ENCODE results near the gene AXDND1. TPM values are rescaled to one million over a fixed set of nuclear protein-coding genes. Genes with fewer than 3 reads are reported as not detected.

Gene AXDND1
- polyA plus RNA-seq, 3 donors: 0.09 TPM; not detected in 2

DNA sequence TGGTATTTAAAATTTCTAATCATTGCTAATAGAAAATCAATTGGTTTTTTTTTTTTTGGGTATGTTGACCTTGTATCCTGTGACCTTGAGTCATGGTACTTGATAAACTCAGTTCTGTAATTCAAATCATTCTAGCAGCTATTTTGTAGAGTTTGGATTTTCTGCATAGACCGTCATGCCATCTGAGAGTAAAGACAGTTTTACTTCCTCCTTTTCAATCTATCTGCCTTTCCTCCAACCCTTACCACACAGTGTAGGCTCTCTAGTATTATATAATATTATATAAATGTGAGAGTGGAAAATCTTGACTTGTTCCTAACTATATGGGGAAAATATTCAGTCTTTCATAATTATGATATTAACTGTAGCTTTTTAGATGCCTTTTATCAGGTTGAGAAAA, 232.9 kb downstream of the AXDND1 start:
- no peak for DNase-seq
- no peak overlapping the region for H3K9ac ChIP-seq (ENCODE audit: insufficient read depth, low read length, poor library complexity, severe bottlenecking)
- no peak overlapping the region for H2AFZ ChIP-seq (ENCODE audit: insufficient read depth, low read depth, low read length, poor library complexity, severe bottlenecking)
- intact Hi-C loops (cut with micrococcal nuclease): no loop called here
- H3K4me1 ChIP-seq (ENCODE audit: control insufficient read depth in 1 of 2, insufficient read depth in 2 of 2, low read length in 2 of 2): no peaks in the 10 kb centered on the region
- no peaks in the 10 kb centered on the region for H4K20me1 ChIP-seq (ENCODE audit: insufficient read depth, low read length)
- no peaks in the 10 kb centered on the region for H3K9me3 ChIP-seq (replicated peaks in 1 of 2; ENCODE audit: control insufficient read depth in 1 of 2, insufficient read depth in 1 of 2, low read length in 2 of 2)
- no peaks in the 10 kb centered on the region for H3K4me1 Mint-ChIP-seq
- peaks cover 3 to 11% of the 10 kb centered on the region in 2 donors for H3K27me3 ChIP-seq (ENCODE audit: control insufficient read depth in 2 of 2, insufficient read depth in 2 of 2, low read length in 2 of 2)
- H3K36me3 Mint-ChIP-seq: no peaks in the 10 kb centered on the region
- TF ChIP-seq, protein P1, sequence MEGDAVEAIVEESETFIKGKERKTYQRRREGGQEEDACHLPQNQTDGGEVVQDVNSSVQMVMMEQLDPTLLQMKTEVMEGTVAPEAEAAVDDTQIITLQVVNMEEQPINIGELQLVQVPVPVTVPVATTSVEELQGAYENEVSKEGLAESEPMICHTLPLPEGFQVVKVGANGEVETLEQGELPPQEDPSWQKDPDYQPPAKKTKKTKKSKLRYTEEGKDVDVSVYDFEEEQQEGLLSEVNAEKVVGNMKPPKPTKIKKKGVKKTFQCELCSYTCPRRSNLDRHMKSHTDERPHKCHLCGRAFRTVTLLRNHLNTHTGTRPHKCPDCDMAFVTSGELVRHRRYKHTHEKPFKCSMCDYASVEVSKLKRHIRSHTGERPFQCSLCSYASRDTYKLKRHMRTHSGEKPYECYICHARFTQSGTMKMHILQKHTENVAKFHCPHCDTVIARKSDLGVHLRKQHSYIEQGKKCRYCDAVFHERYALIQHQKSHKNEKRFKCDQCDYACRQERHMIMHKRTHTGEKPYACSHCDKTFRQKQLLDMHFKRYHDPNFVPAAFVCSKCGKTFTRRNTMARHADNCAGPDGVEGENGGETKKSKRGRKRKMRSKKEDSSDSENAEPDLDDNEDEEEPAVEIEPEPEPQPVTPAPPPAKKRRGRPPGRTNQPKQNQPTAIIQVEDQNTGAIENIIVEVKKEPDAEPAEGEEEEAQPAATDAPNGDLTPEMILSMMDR (IDR thresholded peaks at IDR 0.05): no peak
- H3K36me3 ChIP-seq (replicated peaks in 1 of 2; ENCODE audit: control insufficient read depth in 1 of 2, insufficient read depth in 2 of 2, low read length in 2 of 2): no peaks in the 10 kb centered on the region
- no peaks in the 10 kb centered on the region for H3K79me2 ChIP-seq (ENCODE audit: insufficient read depth, low read length)
- no peak overlapping the region for H3K27ac ChIP-seq (ENCODE audit: low read depth in 1 of 2, low read length in 2 of 2)
- no peak overlapping the region for H3K4me2 ChIP-seq (replicated peaks; ENCODE audit: extremely low read depth, low read length, poor library complexity, severe bottlenecking)
- H3K27me3 Mint-ChIP-seq (ENCODE audit: low read depth in 3 of 3): peaks cover 2 to 23% (median 2%) of the 10 kb centered on the region in 3 donors
- H3K27ac Mint-ChIP-seq: no peak overlapping the region
- H3K9me3 Mint-ChIP-seq: peaks cover 0 to 12% (median 4%) of the 10 kb centered on the region in 7 donors
- no peak overlapping the region for H3K4me3 ChIP-seq (replicated peaks in 1 of 3; ENCODE audit: low read depth in 2 of 3, low read length in 3 of 3)
- WGBS (ENCODE audit: insufficient coverage): no CpG with 5 or more reads among the region's 1 CpG
- H3K4me3 Mint-ChIP-seq: no peak overlapping the region

DNA sequence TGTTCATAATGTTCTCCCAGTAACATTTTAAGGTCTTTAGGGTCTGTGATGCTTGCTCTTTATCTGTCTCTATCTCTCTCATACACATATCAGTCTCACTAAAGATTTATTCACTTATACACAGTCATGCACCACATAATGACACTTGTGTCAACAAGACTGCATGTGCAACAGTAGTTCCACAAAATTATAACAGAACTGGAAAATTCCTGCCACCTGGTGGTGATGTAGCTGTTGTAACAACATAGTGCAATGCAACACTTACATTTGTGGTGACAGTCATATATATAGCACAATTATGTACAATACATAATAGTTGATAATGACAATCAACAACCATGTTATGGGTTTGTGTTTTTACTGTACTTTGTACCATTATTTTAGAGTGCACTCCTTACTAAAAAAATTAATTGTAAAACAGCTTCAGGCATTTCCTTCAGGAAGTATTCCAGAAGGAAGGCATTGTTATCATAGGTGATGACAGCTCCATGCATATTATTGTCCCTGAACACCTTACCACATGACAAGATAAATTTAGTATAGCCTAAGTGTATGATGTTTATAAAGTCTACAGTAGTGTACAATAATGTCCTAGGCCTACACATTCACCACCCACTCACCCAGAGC, 234.0 kb downstream of the AXDND1 start:
- H4K20me1 ChIP-seq (ENCODE audit: insufficient read depth, low read length): no peaks in the 10 kb centered on the region

More for the DNA sequence above, 234.0 kb downstream of the AXDND1 start:
- no peaks in the 10 kb centered on the region for H3K4me1 ChIP-seq (ENCODE audit: control insufficient read depth in 1 of 2, insufficient read depth in 2 of 2, low read length in 2 of 2)
- no peak overlapping the region for H3K9ac ChIP-seq (ENCODE audit: insufficient read depth, low read length, poor library complexity, severe bottlenecking)
- intact Hi-C loops (cut with micrococcal nuclease): no loop called here
- Mint-ChIP-seq H3K4me1 (no peaks in the 10 kb centered on the region), H3K4me3 (no peak overlapping the region), H3K27ac (no peak overlapping the region), H3K27me3 (ENCODE audit: low read depth in 3 of 3) (peaks cover 1 to 16% (median 2%) of the 10 kb centered on the region in 3 donors), H3K9me3 (peaks cover 0 to 14% (median 4%) of the 10 kb centered on the region in 7 donors), H3K36me3 (no peaks in the 10 kb centered on the region)
- H3K36me3 ChIP-seq (replicated peaks in 1 of 2; ENCODE audit: control insufficient read depth in 1 of 2, insufficient read depth in 2 of 2, low read length in 2 of 2): no peaks in the 10 kb centered on the region
- no peaks in the 10 kb centered on the region for H3K79me2 ChIP-seq (ENCODE audit: insufficient read depth, low read length)
- no peak overlapping the region for H3K4me3 ChIP-seq (replicated peaks in 1 of 3; ENCODE audit: low read depth in 2 of 3, low read length in 3 of 3)
- peaks cover 3 to 4% of the 10 kb centered on the region in 2 donors for H3K27me3 ChIP-seq (ENCODE audit: control insufficient read depth in 2 of 2, insufficient read depth in 2 of 2, low read length in 2 of 2)
- no peak for DNase-seq
- TF ChIP-seq, protein P1 (IDR thresholded peaks at IDR 0.05): peak; percentile 27
- H3K27ac ChIP-seq (ENCODE audit: low read depth in 1 of 2, low read length in 2 of 2): no peak overlapping the region
- H3K9me3 ChIP-seq (replicated peaks in 1 of 2; ENCODE audit: control insufficient read depth in 1 of 2, insufficient read depth in 1 of 2, low read length in 2 of 2): no peaks in the 10 kb centered on the region
- no peak overlapping the region for H2AFZ ChIP-seq (ENCODE audit: insufficient read depth, low read depth, low read length, poor library complexity, severe bottlenecking)
- H3K4me2 ChIP-seq (replicated peaks; ENCODE audit: extremely low read depth, low read length, poor library complexity, severe bottlenecking): no peak overlapping the region

Data from CD14-positive monocyte (primary cell).